WI38 (cell line): ENCODE data around the gene CHRNB4.

ENCODE experiments used
- H3K4me3 ChIP-seq: 2 replicates; pipeline ENCODE4 v1.5.1; 2011; ENCODE audit warnings: low read depth, mild to moderate bottlenecking, control low read depth, low read length
- CTCF ChIP-seq: IDR thresholded peaks from 2 replicates; pipeline ENCODE4 v1.5.1; 2012; ENCODE audit warnings: low read depth, mild to moderate bottlenecking, control low read depth, low read length

CHRNB4 gene

DNA sequence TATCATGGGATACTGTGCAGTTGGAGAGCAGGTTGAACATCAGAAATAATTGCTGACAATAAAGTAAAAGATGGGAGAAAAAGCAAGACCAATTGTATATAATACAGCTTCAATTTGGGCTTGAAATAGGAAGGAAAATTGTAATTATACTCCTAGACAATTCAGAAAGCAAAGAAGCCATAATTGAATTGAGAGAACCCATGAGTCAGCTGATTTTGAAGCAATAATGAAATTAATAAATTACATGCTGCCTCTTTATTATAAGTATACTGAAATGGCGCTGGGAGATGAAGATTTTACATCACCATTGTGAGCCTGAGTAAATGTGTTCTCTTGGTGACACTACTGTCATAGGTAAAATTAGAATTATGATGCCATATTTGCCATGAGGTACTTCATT, 43.4 kb downstream of the CHRNB4 start:
- no peak overlapping the region for H3K4me3 ChIP-seq
- no peak for TF ChIP-seq CTCF

DNA sequence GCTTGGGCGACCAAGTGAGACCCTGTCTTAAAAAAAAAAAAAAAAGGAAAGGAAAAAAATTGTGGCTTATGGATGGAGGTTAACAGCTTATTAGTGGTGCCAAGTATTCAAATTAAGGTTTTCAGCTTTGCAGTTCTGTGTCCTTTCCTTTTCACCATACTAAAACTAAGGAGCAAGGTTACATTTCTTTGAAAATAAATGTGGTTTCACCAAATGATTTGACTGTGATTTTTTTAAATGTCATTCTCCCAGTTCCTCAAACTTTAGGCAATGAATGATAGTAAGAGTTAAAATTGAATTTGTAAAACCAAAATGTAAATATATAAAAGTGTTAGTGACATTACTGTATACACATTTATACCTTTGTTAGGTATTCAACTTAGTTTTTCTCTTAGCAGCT, 66.1 kb downstream of the CHRNB4 start:
- no peak for TF ChIP-seq CTCF

More for the DNA sequence above, 66.1 kb downstream of the CHRNB4 start:
- H3K4me3 ChIP-seq: no peak overlapping the region
